Spleen (tissue), 11 donors: Measurements from ENCODE around the gene SLC11A1. TPM values are rescaled to one million over a fixed set of nuclear protein-coding genes. Genes with fewer than 3 reads are reported as not detected.
A peak's percentile ranks its signal among the peaks of the same experiment; 100 is the strongest.

ENCODE experiments used
- DNase-seq: peaks from one replicate; pipeline ENCODE4 v3.0.0-alpha.2; 2020
- H3K27ac ChIP-seq, 8 donors: fragments of 200-600 bp; sonication (generic) in 7 of 8; 1 replicate in 4 of 8; 2 replicates in 4 of 8; pipeline versions ENCODE4 v1.5.0 to v1.8.0; 2016 to 2021; ENCODE audit warnings: inconsistent platforms in 4 of 8, mild to moderate bottlenecking in 4 of 8, moderate library complexity in 1 of 8
- H3K27me3 ChIP-seq, 7 donors: fragments of 200-600 bp; sonication (generic) in 6 of 7; replicated peaks in 1 of 7; 1 replicate in 4 of 7; 2 replicates in 3 of 7; pipeline versions ENCODE4 v1.5.0 to v1.8.0; 2016 to 2021; ENCODE audit warnings: inconsistent platforms in 3 of 7, mild to moderate bottlenecking in 1 of 7
- H3K36me3 ChIP-seq, 6 donors: fragments of 200-600 bp; sonication (generic) in 5 of 6; 1 replicate in 4 of 6; 2 replicates in 2 of 6; pipeline versions ENCODE4 v1.5.0 to v1.8.0; 2016 to 2021; ENCODE audit warnings: inconsistent platforms in 2 of 6
- H3K4me1 ChIP-seq, 6 donors: fragments of 200-600 bp; sonication (generic) in 5 of 6; 1 replicate in 3 of 6; 2 replicates in 3 of 6; pipeline versions ENCODE4 v1.5.0 to v1.8.0; 2016 to 2021; ENCODE audit warnings: inconsistent platforms in 3 of 6
- H3K4me3 ChIP-seq, 8 donors: fragments of 200-600 bp; sonication (generic) in 7 of 8; 1 replicate in 4 of 8; 2 replicates in 4 of 8; pipeline versions ENCODE4 v1.5.0 to v1.8.0; 2016 to 2021; ENCODE audit warnings: inconsistent platforms in 4 of 8, mild to moderate bottlenecking in 4 of 8, moderate library complexity in 2 of 8
- H3K9me3 ChIP-seq, 8 donors: fragments of 200-600 bp; sonication (generic) in 7 of 8; 1 replicate in 4 of 8; 2 replicates in 4 of 8; pipeline versions ENCODE4 v1.5.0 to v1.8.0; 2016 to 2021; ENCODE audit warnings: inconsistent platforms in 4 of 8
- CTCF ChIP-seq, 11 experiments: fragments of 200-600 bp in 7 of 11; fragments of 450-650 bp in 4 of 11; sonication (generic) in 4 of 11; IDR thresholded peaks in 8 of 11; conservative IDR thresholded peaks in 3 of 11; 1 replicate in 7 of 11; 2 replicates in 4 of 11; pipeline versions ENCODE4 v1.4.0 to v1.8.0; 2016 to 2021; ENCODE audit warnings: antibody characterized with exemption in 11 of 11, inconsistent platforms in 4 of 11, mild to moderate bottlenecking in 1 of 11
- POLR2A ChIP-seq, 3 donors: fragments of 450-650 bp; IDR thresholded peaks; one replicate each; pipeline ENCODE4 v1.5.1; 2017; ENCODE audit warnings: antibody characterized with exemption in 3 of 3, mild to moderate bottlenecking in 1 of 3
- POLR2AphosphoS5 ChIP-seq, 3 donors: sonication (generic); formaldehyde crosslinking; IDR thresholded peaks; one replicate each; pipeline ENCODE4 v1.5.1; 2017; ENCODE audit warnings: antibody characterized with exemption in 3 of 3
- WGBS, 5 donors: extraction: QIAGEN DNeasy Blood & Tissue Kit in 3 of 5; methylation state at CpG; one replicate each; pipeline versions ENCODE4 v1.1.5 to v1.1.7; 2013 to 2018; 5-methylcytosine and 5-hydroxymethylcytosine counted together
- intact Hi-C: fragments of 100-400 bp; cut with DNase I; formaldehyde crosslinking; loops from one replicate; pipeline ENCODE4 v1.15.0; 2023; ENCODE audit warnings: low total_unique reads
- polyA plus RNA-seq, 3 donors: library from polyadenylated mRNA; stranded (reverse); fragments of 200-250 nt; gene quantifications; one replicate each; pipeline ENCODE4 v1.2.1, GENCODE V29; 2013
- total RNA-seq, 7 donors: library from RNA; depleted of rRNA in 3 of 7; stranded (reverse); fragments of >200 nt in 3 of 7; fragmentation: NEBNext Ultra II Directional in 4 of 7; extraction: Animal tissue kit (Norgen Biotek cat#: 25700) in 4 of 7; gene quantifications; one replicate each; pipeline versions ENCODE4 v1.1.0 to v1.2.1, GENCODE V29; 2016 to 2021
- donor health status: healthy with polysubstance abuse.
- donor health status: DM: no; HTN: no; CAD: no; lungs with moderate emphysema.
- donor health status: DM: no; HTN: no; CAD: no.
- donor health status: Bipolar disorder and iron deficiency.
- donor health status: healthy.
- donor health status: DM: no; HTN: no; CAD: no.
- donor health status: DM: yes; HTN: yes; CAD: no.

SLC11A1 gene
- total and polyA plus RNA-seq, 10 donors, result 6.2 to 576 (median 88.0) TPM

DNA sequence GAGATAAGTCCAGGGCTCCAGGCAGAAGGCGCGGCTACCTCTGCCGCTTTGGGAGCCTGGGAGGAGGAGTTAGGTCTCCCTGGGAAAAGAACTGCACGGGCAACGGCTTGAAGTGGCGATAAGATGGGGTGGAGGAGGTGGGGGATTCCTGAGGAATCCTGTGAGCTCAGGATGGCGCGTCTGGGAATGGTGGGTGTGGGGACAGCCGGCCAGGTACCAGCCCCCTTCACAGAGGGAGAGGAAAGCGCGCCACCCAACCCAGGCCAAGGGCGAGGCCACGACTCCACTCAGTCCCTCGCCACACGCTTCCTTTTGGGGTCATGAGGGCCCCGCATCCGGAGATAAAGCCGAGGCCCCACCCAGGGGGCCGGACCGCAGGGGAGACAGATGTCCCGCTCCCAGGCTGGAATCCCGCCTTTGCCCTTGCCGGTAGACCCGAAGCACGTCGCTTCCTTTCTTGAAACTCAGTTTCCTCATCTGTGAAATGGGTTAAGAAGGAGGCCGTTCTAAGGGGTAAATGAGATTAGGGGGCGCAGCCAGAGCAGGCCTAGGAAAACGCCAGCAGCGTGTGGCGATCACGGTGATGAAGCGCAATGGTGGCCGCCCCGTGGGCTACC is 15.9 kb downstream of the SLC11A1 start:
- peaks cover 0 to 47% (median 17%) of the 10 kb centered on the region in 6 donors for H3K36me3 ChIP-seq
- H3K27ac ChIP-seq, result peak overlapping the region; percentile 90 to 100 (median 99)
- peak overlapping the region; percentile 74 to 99 (median 96) for H3K4me3 ChIP-seq
- H3K27me3 ChIP-seq, result no peaks in the 10 kb centered on the region
- H3K9me3 ChIP-seq, result no peaks in the 10 kb centered on the region
- peak; percentile 82 to 89 (median 84) for TF ChIP-seq POLR2AphosphoS5 (IDR thresholded peaks at IDR 0.05)
- no peak for TF ChIP-seq CTCF (IDR thresholded peaks at IDR 0.05 in 8 of 11, conservative IDR thresholded peaks at IDR 0.05 in 3 of 11)
- peak in 1 of 3 donors; percentile 32 for TF ChIP-seq POLR2A (IDR thresholded peaks at IDR 0.05)
- H3K4me1 ChIP-seq, result peaks cover 20 to 90% (median 77%) of the 10 kb centered on the region in 6 donors
- 0 to 1% (median 0%) methylated on average over 27 to 35 of the region's 35 CpGs for WGBS, 5 donors
- intact Hi-C loops, result loop anchor here (10.0 kb wide), 1 partner anchor 103 kb away; the partner anchor contains the start of gene TMBIM1
- peak; percentile 91 for DNase-seq

- peak; percentile 96 for DNase-seq
- H3K4me1 ChIP-seq, result peaks cover 20 to 92% (median 83%) of the 10 kb centered on the region in 6 donors
- H3K27ac ChIP-seq, result peak overlapping the region; percentile 90 to 100 (median 99)
- H3K9me3 ChIP-seq, result no peaks in the 10 kb centered on the region
- TF ChIP-seq CTCF (IDR thresholded peaks at IDR 0.05 in 8 of 11, conservative IDR thresholded peaks at IDR 0.05 in 3 of 11) (peak in 4 of 11 experiments; percentile 17 to 56 (median 36)), POLR2A (IDR thresholded peaks at IDR 0.05) (no peak), POLR2AphosphoS5 (IDR thresholded peaks at IDR 0.05) (peak; percentile 1 to 76 (median 2))
- WGBS, 5 donors, result 0 to 1% (median 1%) methylated on average over 30 to 95 of the region's 95 CpGs
- H3K36me3 ChIP-seq, result peaks cover 0 to 47% (median 25%) of the 10 kb centered on the region in 6 donors
- intact Hi-C loops, result loop anchor here (10.0 kb wide), 1 partner anchor 104 kb away; the partner anchor contains the start of gene TMBIM1
- peak overlapping the region; percentile 74 to 99 (median 96) for H3K4me3 ChIP-seq
- H3K27me3 ChIP-seq, result no peaks in the 10 kb centered on the region
Observed at GRCh38 chr2:218398437-218399390, 16.6 kb downstream of the SLC11A1 start.

- 0 to 1% (median 0%) methylated on average over 34 to 76 of the region's 78 CpGs for WGBS, 5 donors
- DNase-seq, result peak; percentile 99
- H3K4me1 ChIP-seq, result peaks cover 20 to 92% (median 83%) of the 10 kb centered on the region in 6 donors
- no peaks in the 10 kb centered on the region for H3K9me3 ChIP-seq
- H3K27me3 ChIP-seq, result no peaks in the 10 kb centered on the region
- intact Hi-C loops, result loop anchor here (10.0 kb wide), 2 partner anchors 105 to 165 kb away; partner anchors contain the start of genes CNOT9, TMBIM1 and USP37
- H3K27ac ChIP-seq, result peak within 1 kb of the TSS; percentile 90 to 100 (median 99)
- TF ChIP-seq POLR2A (IDR thresholded peaks at IDR 0.05) (no peak), CTCF (IDR thresholded peaks at IDR 0.05 in 8 of 11, conservative IDR thresholded peaks at IDR 0.05 in 3 of 11) (peak in 2 of 11 experiments; percentile 50 to 52), POLR2AphosphoS5 (IDR thresholded peaks at IDR 0.05) (peak; percentile 92 to 94 (median 93))
- peaks cover 0 to 47% (median 33%) of the 10 kb centered on the region in 6 donors for H3K36me3 ChIP-seq
- peak within 1 kb of the TSS; percentile 74 to 99 (median 96) for H3K4me3 ChIP-seq
Observed at GRCh38 chr2:218399391-218400166, 17.5 kb downstream of the SLC11A1 start, which contains the start of gene CTDSP1. TSS of gene CTDSP1 (plus strand) at chr2:218399868. CDS start at chr2:218400091, 223 bp downstream.
